AG04450 (cell line): ENCODE data around the gene IL1A. TPM values are rescaled to one million over a fixed set of nuclear protein-coding genes. Genes with fewer than 3 reads are reported as not detected.

ENCODE experiments used
- CTCF ChIA-PET: fragments of 300-600, 350-600 bp; formaldehyde crosslinking; extraction: SDS; loops from one replicate; lab custom pipeline; 2022; ENCODE audit warnings: antibody characterized with exemption, inconsistent platforms; lab: Charles Lee
- POLR2A ChIA-PET: fragments of 350-600 bp; formaldehyde crosslinking; extraction: SDS; loops from one replicate; lab custom pipeline; 2021; ENCODE audit warnings: antibody characterized with exemption, inconsistent platforms; lab: Yijun Ruan, JAX
- DNase-seq: peaks from one replicate; pipeline ENCODE4 v3.0.0-alpha.2; 2011; ENCODE audit warnings: low read depth, low spot score
- H3K27ac ChIP-seq: one replicate; pipeline ENCODE4 v1.5.1; 2012; ENCODE audit warnings: low read depth, low read length, control low read depth
- H3K27me3 ChIP-seq: one replicate; pipeline ENCODE4 v1.6.0; 2012; ENCODE audit warnings: low read length; ENCODE audit not compliant: control insufficient read depth, insufficient read depth
- H3K4me3 ChIP-seq: 2 replicates; pipeline ENCODE4 v1.5.1; 2011; ENCODE audit warnings: mild to moderate bottlenecking, low read depth, low read length, control low read depth
- H3K9me3 ChIP-seq: 2 replicates; pipeline ENCODE4 v1.5.1; 2012; ENCODE audit warnings: low read length; ENCODE audit not compliant: control insufficient read depth, insufficient read depth
- CTCF ChIP-seq: IDR thresholded peaks from 2 replicates; pipeline ENCODE4 v1.5.1; 2011; ENCODE audit warnings: low read depth, low read length, control low read depth, inconsistent platforms
- polyA plus RNA-seq: library from polyadenylated mRNA; depleted of rRNA; stranded (reverse); fragments of >200 nt; gene quantifications from 2 replicates; pipeline ENCODE4 v1.2.3, GENCODE V29; 2011; rRNA removed

IL1A gene
- polyA plus RNA-seq, 1 experiment: 0.51 TPM

- H3K27me3 ChIP-seq: no peaks in the 10 kb centered on the region
- no peak overlapping the region for H3K4me3 ChIP-seq
- ChIA-PET CTCF (interaction anchor here (1.0 to 9.8 kb wide), 4 partner anchors 9 to 121 kb away, joined by 4 to 225 read pairs (median 82); no protein-coding TSS in a partner anchor), POLR2A (interaction anchor here (0.9 to 1.6 kb wide), 2 partner anchors 77 to 79 kb away, joined by 5 to 6 read pairs; no protein-coding TSS in a partner anchor)
- H3K9me3 ChIP-seq: no peaks in the 10 kb centered on the region
- H3K27ac ChIP-seq: no peak overlapping the region
- no peak for DNase-seq
- TF ChIP-seq CTCF: no peak
Observed at GRCh38 chr2:112723995-112724394, 60.3 kb downstream of the IL1A start.

Other genes starting within 250 kb of the IL1A start
- 11.3 and 12.4 TPM in 2 replicates for gene POLR1B, start 242.0 kb downstream of the IL1A start, polyA plus RNA-seq
- 8.9 and 15.2 TPM in 2 replicates for gene CHCHD5, start 199.9 kb downstream of the IL1A start, polyA plus RNA-seq
- 71.8 and 74.8 TPM in 2 replicates for gene SLC20A1, start 138.6 kb downstream of the IL1A start, polyA plus RNA-seq
- not detected in 2 replicates for gene NT5DC4, start 63.5 kb downstream of the IL1A start, polyA plus RNA-seq
- gene CKAP2L, start 19.9 kb downstream of the IL1A start, polyA plus RNA-seq: 2.9 and 4.4 TPM in 2 replicates
- gene IL1B, start 52.3 kb upstream of the IL1A start, polyA plus RNA-seq: 2.3 and 2.4 TPM in 2 replicates
- not detected in 2 replicates for gene IL37, start 126.7 kb upstream of the IL1A start, polyA plus RNA-seq
- not detected in 2 replicates for gene IL36G, start 193.5 kb upstream of the IL1A start, polyA plus RNA-seq
- gene IL36A, start 221.0 kb upstream of the IL1A start, polyA plus RNA-seq: not detected in 2 replicates